ENCODE results near the gene OR2T33. TPM values are rescaled to one million over a fixed set of nuclear protein-coding genes. Genes with fewer than 3 reads are reported as not detected.
"Not testable (repeated sequence)": the region's sequence is repeated elsewhere in the genome, so short reads cannot be mapped to it uniquely, and the experiment has no call there.

Gene OR2T33
- polyA plus RNA-seq, 2 donors, result not detected

- H3K4me1 ChIP-seq (ENCODE audit: control insufficient read depth in 2 of 2, insufficient read depth in 2 of 2, low read length in 1 of 2); H3K9me3 ChIP-seq (ENCODE audit: control insufficient read depth in 2 of 2, insufficient read depth in 1 of 2, low read depth in 1 of 2, low read length in 1 of 2); H3K27me3 ChIP-seq (ENCODE audit: control insufficient read depth in 1 of 2, insufficient read depth in 2 of 2, low read length in 2 of 2); H3K27ac ChIP-seq (ENCODE audit: low read depth in 2 of 2, low read length in 1 of 2); H3K4me3 ChIP-seq (ENCODE audit: low read depth in 1 of 2, low read length in 2 of 2); H3K36me3 ChIP-seq (ENCODE audit: control insufficient read depth in 2 of 2, insufficient read depth in 2 of 2, low read length in 1 of 2): not testable (repeated sequence)
- 62 to 78% methylated on average over 1 of the region's 1 CpG for WGBS, 2 donors
Measured at GRCh38 chr1:248259309-248259708, 18.5 kb downstream of the OR2T33 start.

GRCh38 chr1:248243204-248243603 is 34.6 kb downstream of the OR2T33 start:
- Histone ChIP-seq H3K36me3 (ENCODE audit: control insufficient read depth in 2 of 2, insufficient read depth in 2 of 2, low read length in 1 of 2) (no peaks in the 10 kb centered on the region), H3K4me1 (ENCODE audit: control insufficient read depth in 2 of 2, insufficient read depth in 2 of 2, low read length in 1 of 2) (no peaks in the 10 kb centered on the region), H3K27me3 (ENCODE audit: control insufficient read depth in 1 of 2, insufficient read depth in 2 of 2, low read length in 2 of 2) (peaks cover 0 to 3% of the 10 kb centered on the region in 2 donors), H3K4me3 (ENCODE audit: low read depth in 1 of 2, low read length in 2 of 2) (no peak overlapping the region), H3K27ac (ENCODE audit: low read depth in 2 of 2, low read length in 1 of 2) (no peak overlapping the region), H3K9me3 (ENCODE audit: control insufficient read depth in 2 of 2, insufficient read depth in 1 of 2, low read depth in 1 of 2, low read length in 1 of 2) (peaks cover 0 to 4% of the 10 kb centered on the region in 2 donors)
- 18 to 21% methylated on average over 14 of the region's 14 CpGs for WGBS, 2 donors

- Histone ChIP-seq H3K36me3 (ENCODE audit: control insufficient read depth in 2 of 2, insufficient read depth in 2 of 2, low read length in 1 of 2) (no peaks in the 10 kb centered on the region), H3K27ac (ENCODE audit: low read depth in 2 of 2, low read length in 1 of 2) (no peak overlapping the region), H3K4me1 (ENCODE audit: control insufficient read depth in 2 of 2, insufficient read depth in 2 of 2, low read length in 1 of 2) (no peaks in the 10 kb centered on the region), H3K4me3 (ENCODE audit: low read depth in 1 of 2, low read length in 2 of 2) (no peak overlapping the region), H3K27me3 (ENCODE audit: control insufficient read depth in 1 of 2, insufficient read depth in 2 of 2, low read length in 2 of 2) (peaks cover 0 to 3% of the 10 kb centered on the region in 2 donors), H3K9me3 (ENCODE audit: control insufficient read depth in 2 of 2, insufficient read depth in 1 of 2, low read depth in 1 of 2, low read length in 1 of 2) (peaks cover 0 to 2% of the 10 kb centered on the region in 2 donors)
- 91 to 93% methylated on average over 9 of the region's 9 CpGs for WGBS, 2 donors
Measured at GRCh38 chr1:248239478-248239877, 38.3 kb downstream of the OR2T33 start.

- WGBS, 2 donors, result 68 to 74% methylated on average over 2 of the region's 2 CpGs
- Histone ChIP-seq H3K4me3 (ENCODE audit: low read depth in 1 of 2, low read length in 2 of 2) (no peak within 1 kb of the TSS), H3K36me3 (ENCODE audit: control insufficient read depth in 2 of 2, insufficient read depth in 2 of 2, low read length in 1 of 2) (no peaks in the 10 kb centered on the region), H3K9me3 (ENCODE audit: control insufficient read depth in 2 of 2, insufficient read depth in 1 of 2, low read depth in 1 of 2, low read length in 1 of 2) (peaks cover 4 to 12% of the 10 kb centered on the region in 2 donors), H3K27ac (ENCODE audit: low read depth in 2 of 2, low read length in 1 of 2) (no peak within 1 kb of the TSS), H3K27me3 (ENCODE audit: control insufficient read depth in 1 of 2, insufficient read depth in 2 of 2, low read length in 2 of 2) (no peaks in the 10 kb centered on the region), H3K4me1 (ENCODE audit: control insufficient read depth in 2 of 2, insufficient read depth in 2 of 2, low read length in 1 of 2) (no peaks in the 10 kb centered on the region)
Measured at GRCh38 chr1:248231117-248231516, 46.7 kb downstream of the OR2T33 start, which contains the start of gene OR2M4. OR2M4 (plus strand) TSS chr1:248231417; CDS start chr1:248238929, 7,512 bp downstream.

GRCh38 chr1:248229360-248229908 is 48.3 kb downstream of the OR2T33 start:
- WGBS, 2 donors, result 62 to 66% methylated on average over 6 of the region's 6 CpGs
- no peaks in the 10 kb centered on the region for H3K4me1 ChIP-seq (ENCODE audit: control insufficient read depth in 2 of 2, insufficient read depth in 2 of 2, low read length in 1 of 2)
- H3K27ac ChIP-seq (ENCODE audit: low read depth in 2 of 2, low read length in 1 of 2), result no peak overlapping the region

GRCh38 chr1:248225537-248225936 is 52.2 kb downstream of the OR2T33 start:
- no peaks in the 10 kb centered on the region for H3K4me1 ChIP-seq (ENCODE audit: control insufficient read depth in 2 of 2, insufficient read depth in 2 of 2, low read length in 1 of 2)
- H3K36me3 ChIP-seq (ENCODE audit: control insufficient read depth in 2 of 2, insufficient read depth in 2 of 2, low read length in 1 of 2), result no peaks in the 10 kb centered on the region
- H3K27ac ChIP-seq (ENCODE audit: low read depth in 2 of 2, low read length in 1 of 2), result no peak overlapping the region
- H3K4me3 ChIP-seq (ENCODE audit: low read depth in 1 of 2, low read length in 2 of 2), result no peak overlapping the region
- 66 to 83% methylated on average over 1 of the region's 1 CpG for WGBS, 2 donors
- H3K9me3 ChIP-seq (ENCODE audit: control insufficient read depth in 2 of 2, insufficient read depth in 1 of 2, low read depth in 1 of 2, low read length in 1 of 2), result peaks cover 4 to 12% of the 10 kb centered on the region in 2 donors
- H3K27me3 ChIP-seq (ENCODE audit: control insufficient read depth in 1 of 2, insufficient read depth in 2 of 2, low read length in 2 of 2), result no peaks in the 10 kb centered on the region

More at GRCh38 chr1:248229360-248229908, 48.3 kb downstream of the OR2T33 start:
- Histone ChIP-seq H3K36me3 (ENCODE audit: control insufficient read depth in 2 of 2, insufficient read depth in 2 of 2, low read length in 1 of 2) (no peaks in the 10 kb centered on the region), H3K27me3 (ENCODE audit: control insufficient read depth in 1 of 2, insufficient read depth in 2 of 2, low read length in 2 of 2) (no peaks in the 10 kb centered on the region), H3K4me3 (ENCODE audit: low read depth in 1 of 2, low read length in 2 of 2) (no peak overlapping the region), H3K9me3 (ENCODE audit: control insufficient read depth in 2 of 2, insufficient read depth in 1 of 2, low read depth in 1 of 2, low read length in 1 of 2) (peaks cover 4 to 12% of the 10 kb centered on the region in 2 donors)

Other genes with a start within 250 kb of the OR2T33 start
- not detected for gene OR2L2, start 247.9 kb downstream of the OR2T33 start, polyA plus RNA-seq
- gene OR2L3, start 231.1 kb downstream of the OR2T33 start, polyA plus RNA-seq, result not detected
- gene OR2L13, start 182.8 kb downstream of the OR2T33 start, polyA plus RNA-seq, result not detected
- not detected for gene OR2M5, start 132.8 kb downstream of the OR2T33 start, polyA plus RNA-seq
- gene OR2M2, start 103.2 kb downstream of the OR2T33 start, polyA plus RNA-seq, result not detected
- gene OR2M3, start 80.7 kb downstream of the OR2T33 start, polyA plus RNA-seq, result not detected
- gene OR2M4, start 46.6 kb downstream of the OR2T33 start, polyA plus RNA-seq, result not detected
- gene OR2T12, start 25.4 kb upstream of the OR2T33 start, polyA plus RNA-seq, result not detected
- not detected for gene OR2M7, start 46.6 kb upstream of the OR2T33 start, polyA plus RNA-seq
- gene OR14C36, start 70.8 kb upstream of the OR2T33 start, polyA plus RNA-seq, result not detected
- gene OR2T4, start 83.7 kb upstream of the OR2T33 start, polyA plus RNA-seq, result not detected
- not detected for gene OR2T6, start 97.8 kb upstream of the OR2T33 start, polyA plus RNA-seq
- gene OR2T1, start 125.1 kb upstream of the OR2T33 start, polyA plus RNA-seq, result not detected
- gene OR2T2, start 167.7 kb upstream of the OR2T33 start, polyA plus RNA-seq, result not detected
- gene OR2T3, start 195.4 kb upstream of the OR2T33 start, polyA plus RNA-seq, result not detected
- not detected for gene OR2T5, start 210.6 kb upstream of the OR2T33 start, polyA plus RNA-seq
- gene OR2G6, start 230.1 kb upstream of the OR2T33 start, polyA plus RNA-seq, result not detected